Body of pancreas (tissue), 4 donors: ENCODE measurements around the gene CELSR1.

Experiments
- POLR2A ChIP-seq, 3 donors: fragments of 450-650 bp; IDR thresholded peaks; one replicate each; pipeline ENCODE4 v1.6.1; 2016; ENCODE audit warnings: antibody characterized with exemption in 3 of 3, mild to moderate bottlenecking in 2 of 3
- TF ChIP-seq, protein P1 (sequence below), 7 experiments: fragments of 450-650 bp in 4 of 7; fragments of 200-600 bp in 3 of 7; sonication (generic) in 3 of 7; IDR thresholded peaks; one replicate each; pipeline ENCODE4 v1.5.1; 2016 to 2019; ENCODE audit warnings: antibody characterized with exemption in 7 of 7

GRCh38 chr22:46439576-46440465 lies 97.6 kb downstream of the CELSR1 start:
- TF ChIP-seq, protein P1, sequence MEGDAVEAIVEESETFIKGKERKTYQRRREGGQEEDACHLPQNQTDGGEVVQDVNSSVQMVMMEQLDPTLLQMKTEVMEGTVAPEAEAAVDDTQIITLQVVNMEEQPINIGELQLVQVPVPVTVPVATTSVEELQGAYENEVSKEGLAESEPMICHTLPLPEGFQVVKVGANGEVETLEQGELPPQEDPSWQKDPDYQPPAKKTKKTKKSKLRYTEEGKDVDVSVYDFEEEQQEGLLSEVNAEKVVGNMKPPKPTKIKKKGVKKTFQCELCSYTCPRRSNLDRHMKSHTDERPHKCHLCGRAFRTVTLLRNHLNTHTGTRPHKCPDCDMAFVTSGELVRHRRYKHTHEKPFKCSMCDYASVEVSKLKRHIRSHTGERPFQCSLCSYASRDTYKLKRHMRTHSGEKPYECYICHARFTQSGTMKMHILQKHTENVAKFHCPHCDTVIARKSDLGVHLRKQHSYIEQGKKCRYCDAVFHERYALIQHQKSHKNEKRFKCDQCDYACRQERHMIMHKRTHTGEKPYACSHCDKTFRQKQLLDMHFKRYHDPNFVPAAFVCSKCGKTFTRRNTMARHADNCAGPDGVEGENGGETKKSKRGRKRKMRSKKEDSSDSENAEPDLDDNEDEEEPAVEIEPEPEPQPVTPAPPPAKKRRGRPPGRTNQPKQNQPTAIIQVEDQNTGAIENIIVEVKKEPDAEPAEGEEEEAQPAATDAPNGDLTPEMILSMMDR (IDR thresholded peaks at IDR 0.05): no peak
- TF ChIP-seq POLR2A (IDR thresholded peaks at IDR 0.05): no peak
